Heart left ventricle (tissue), 13 donors: ENCODE data around the gene SUFU.

ENCODE experiments used
- POLR2A ChIP-seq, 2 donors: fragments of 450-650 bp; IDR thresholded peaks; one replicate each; pipeline ENCODE4 v1.6.1; 2017; ENCODE audit warnings: antibody characterized with exemption in 2 of 2, mild to moderate bottlenecking in 2 of 2, moderate library complexity in 2 of 2
- TF ChIP-seq, protein P1 (sequence below), 12 donors: fragments of 200-600 bp; sonication (generic) in 4 of 12; IDR thresholded peaks; one replicate each; pipeline versions ENCODE4 v1.5.0 to v1.8.0; 2018 to 2022; ENCODE audit warnings: antibody characterized with exemption in 12 of 12, mild to moderate bottlenecking in 5 of 12
- donor health status: ischemic (EF 13 %, LVEDD 7.1; RV severe dilation, severe dysfunction).
- donor health status: DM: no; HTN: yes; CAD: no.
- donor health status: DM: no; HTN: no; CAD: no.
- donor health status: ischemic (EF 25% LVEDD 6.9; RV normal size, moderate dysfunction).
- donor health status: ischemic (EF 25% LVEDD 5.7; RV mildly dilated, moderate dysfunction).
- donor health status: ischemic (EF 35%, LVEDD 5.7; RV mildly dilated, moderate dysfunction).
- donor health status: nonischemic (EF 11% LVEDD 7.7; RV severe dilation, severe dysfunction).
- donor health status: DM: yes; HTN: yes; CAD: no.
- donor health status: PGD.
- donor health status: ischemic (EF 29% LVEDD 5.4; RV normal size, mild dysfunction).
- donor health status: nonischemic (EF 23%, LVEDD 6.1; RV moderate dilation, normal function).

DNA sequence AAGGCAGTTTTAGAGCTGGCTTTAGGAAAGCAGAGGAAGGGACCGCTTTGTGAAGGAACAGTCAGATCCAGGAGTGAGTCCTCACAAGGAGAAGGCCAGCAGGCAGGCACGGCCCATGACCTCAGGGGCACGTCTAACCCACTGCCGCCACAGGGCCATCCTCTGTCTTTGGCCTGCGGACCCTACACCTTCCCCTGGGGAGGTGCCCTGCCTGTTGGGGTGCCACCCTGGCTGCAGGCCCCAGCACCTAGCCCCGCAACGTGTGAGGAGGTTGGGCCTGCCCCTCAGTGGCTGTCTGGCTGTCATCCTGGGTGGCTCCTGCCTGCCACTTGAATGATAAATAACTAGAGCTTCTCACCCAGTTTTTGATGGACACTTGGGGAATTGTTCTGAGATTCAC, 109.5 kb downstream of the SUFU start:
- TF ChIP-seq, protein P1, sequence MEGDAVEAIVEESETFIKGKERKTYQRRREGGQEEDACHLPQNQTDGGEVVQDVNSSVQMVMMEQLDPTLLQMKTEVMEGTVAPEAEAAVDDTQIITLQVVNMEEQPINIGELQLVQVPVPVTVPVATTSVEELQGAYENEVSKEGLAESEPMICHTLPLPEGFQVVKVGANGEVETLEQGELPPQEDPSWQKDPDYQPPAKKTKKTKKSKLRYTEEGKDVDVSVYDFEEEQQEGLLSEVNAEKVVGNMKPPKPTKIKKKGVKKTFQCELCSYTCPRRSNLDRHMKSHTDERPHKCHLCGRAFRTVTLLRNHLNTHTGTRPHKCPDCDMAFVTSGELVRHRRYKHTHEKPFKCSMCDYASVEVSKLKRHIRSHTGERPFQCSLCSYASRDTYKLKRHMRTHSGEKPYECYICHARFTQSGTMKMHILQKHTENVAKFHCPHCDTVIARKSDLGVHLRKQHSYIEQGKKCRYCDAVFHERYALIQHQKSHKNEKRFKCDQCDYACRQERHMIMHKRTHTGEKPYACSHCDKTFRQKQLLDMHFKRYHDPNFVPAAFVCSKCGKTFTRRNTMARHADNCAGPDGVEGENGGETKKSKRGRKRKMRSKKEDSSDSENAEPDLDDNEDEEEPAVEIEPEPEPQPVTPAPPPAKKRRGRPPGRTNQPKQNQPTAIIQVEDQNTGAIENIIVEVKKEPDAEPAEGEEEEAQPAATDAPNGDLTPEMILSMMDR (IDR thresholded peaks at IDR 0.05): no peak
- TF ChIP-seq POLR2A (IDR thresholded peaks at IDR 0.05): no peak
